PC-9 (cell line): Measurements from ENCODE around the gene MRPL4.

ENCODE experiments used
- EZH2 ChIP-seq: fragments of 200-600 bp; sonication (generic); IDR thresholded peaks from 2 replicates; pipeline ENCODE4 v1.8.0; 2017; ENCODE audit warnings: antibody characterized with exemption, low read depth
- TF ChIP-seq, protein P1 (sequence below): fragments of 200-600 bp; sonication (generic); conservative IDR thresholded peaks from 2 replicates; pipeline ENCODE4 v1.6.1; 2017; ENCODE audit warnings: mixed run types, antibody characterized with exemption, mild to moderate bottlenecking, moderate library complexity

DNA sequence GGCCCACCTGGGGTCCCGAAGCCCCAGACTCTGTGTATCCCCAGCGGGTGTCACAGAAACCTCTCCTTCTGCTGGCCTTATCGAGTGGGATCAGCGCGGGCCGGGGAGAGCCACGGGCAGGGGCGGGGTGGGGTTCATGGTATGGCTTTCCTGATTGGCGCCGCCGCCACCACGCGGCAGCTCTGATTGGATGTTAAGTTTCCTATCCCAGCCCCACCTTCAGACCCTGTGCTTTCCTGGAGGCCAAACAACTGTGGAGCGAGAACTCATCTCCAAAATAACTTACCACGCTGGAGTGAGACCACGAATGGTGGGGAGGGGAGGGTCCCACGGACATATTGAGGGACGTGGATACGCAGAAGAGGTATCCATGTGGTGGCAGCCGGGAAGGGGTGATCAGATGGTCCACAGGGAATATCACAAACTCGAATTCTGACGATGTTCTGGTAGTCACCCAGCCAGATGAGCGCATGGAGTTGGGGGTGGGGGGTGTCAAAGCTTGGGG lies 36.7 kb downstream of the MRPL4 start:
- TF ChIP-seq, protein P1, sequence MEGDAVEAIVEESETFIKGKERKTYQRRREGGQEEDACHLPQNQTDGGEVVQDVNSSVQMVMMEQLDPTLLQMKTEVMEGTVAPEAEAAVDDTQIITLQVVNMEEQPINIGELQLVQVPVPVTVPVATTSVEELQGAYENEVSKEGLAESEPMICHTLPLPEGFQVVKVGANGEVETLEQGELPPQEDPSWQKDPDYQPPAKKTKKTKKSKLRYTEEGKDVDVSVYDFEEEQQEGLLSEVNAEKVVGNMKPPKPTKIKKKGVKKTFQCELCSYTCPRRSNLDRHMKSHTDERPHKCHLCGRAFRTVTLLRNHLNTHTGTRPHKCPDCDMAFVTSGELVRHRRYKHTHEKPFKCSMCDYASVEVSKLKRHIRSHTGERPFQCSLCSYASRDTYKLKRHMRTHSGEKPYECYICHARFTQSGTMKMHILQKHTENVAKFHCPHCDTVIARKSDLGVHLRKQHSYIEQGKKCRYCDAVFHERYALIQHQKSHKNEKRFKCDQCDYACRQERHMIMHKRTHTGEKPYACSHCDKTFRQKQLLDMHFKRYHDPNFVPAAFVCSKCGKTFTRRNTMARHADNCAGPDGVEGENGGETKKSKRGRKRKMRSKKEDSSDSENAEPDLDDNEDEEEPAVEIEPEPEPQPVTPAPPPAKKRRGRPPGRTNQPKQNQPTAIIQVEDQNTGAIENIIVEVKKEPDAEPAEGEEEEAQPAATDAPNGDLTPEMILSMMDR: no peak
- no peak for TF ChIP-seq EZH2
